ENCODE results near the gene ZBTB43.

- TF ChIP-seq CTCF (IDR thresholded peaks at IDR 0.05): no peak
- no peak for TF ChIP-seq ZFX (IDR thresholded peaks at IDR 0.05; ENCODE audit: borderline replicate concordance)
Observed at GRCh38 chr9:126836216-126836615, 31.4 kb downstream of the ZBTB43 start.
